HG03066 (cell line): Measurements from ENCODE around the gene TTC21A.

Source experiments
- ATAC-seq: cut with Tn5 transposase; IDR thresholded peaks from one replicate; pipeline ENCODE4 v1.9.1; 2021; ENCODE audit warnings: low read depth; ENCODE audit not compliant: unreplicated experiment

Gene TTC21A

GRCh38 chr3:39113291-39113690, 5.8 kb downstream of the TTC21A start:
- ATAC-seq = no peak

GRCh38 chr3:39114456-39114855, 7.0 kb downstream of the TTC21A start:
- no peak for ATAC-seq

- no peak for ATAC-seq
Measured at GRCh38 chr3:39115870-39116269, 8.4 kb downstream of the TTC21A start.

- ATAC-seq = no peak
Measured at GRCh38 chr3:39118079-39118478, 10.6 kb downstream of the TTC21A start.

- ATAC-seq = no peak
Measured at GRCh38 chr3:39118931-39119660, 11.6 kb downstream of the TTC21A start.

GRCh38 chr3:39121621-39122020, 14.1 kb downstream of the TTC21A start:
- ATAC-seq = no peak

- no peak for ATAC-seq
Measured at GRCh38 chr3:39122813-39123212, 15.3 kb downstream of the TTC21A start.

- no peak for ATAC-seq
Measured at GRCh38 chr3:39124876-39125840, 17.7 kb downstream of the TTC21A start.

GRCh38 chr3:39125841-39126500, 18.5 kb downstream of the TTC21A start:
- ATAC-seq = no peak

- no peak for ATAC-seq
Measured at GRCh38 chr3:39126532-39127071, 19.1 kb downstream of the TTC21A start.

- no peak for ATAC-seq
Measured at GRCh38 chr3:39127269-39127907, 19.9 kb downstream of the TTC21A start.

GRCh38 chr3:39127908-39128304, 20.4 kb downstream of the TTC21A start:
- no peak for ATAC-seq

GRCh38 chr3:39128951-39129350, 21.5 kb downstream of the TTC21A start:
- ATAC-seq = no peak

- no peak for ATAC-seq
Measured at GRCh38 chr3:39130026-39130425, 22.5 kb downstream of the TTC21A start.

- no peak for ATAC-seq
Measured at GRCh38 chr3:39130693-39131265, 23.3 kb downstream of the TTC21A start.

- no peak for ATAC-seq
Measured at GRCh38 chr3:39132096-39133092, 24.9 kb downstream of the TTC21A start.

GRCh38 chr3:39133093-39133490, 25.6 kb downstream of the TTC21A start:
- no peak for ATAC-seq

- no peak for ATAC-seq
Measured at GRCh38 chr3:39133822-39134221, 26.3 kb downstream of the TTC21A start.

GRCh38 chr3:39134305-39134704, 26.8 kb downstream of the TTC21A start:
- no peak for ATAC-seq
